Muscle layer of duodenum (tissue), 2 donors: ENCODE results near the gene CALB2.

Experiments
- H3K27ac ChIP-seq: one replicate; pipeline ENCODE4 v1.7.0; 2013; ENCODE audit warnings: mild to moderate bottlenecking, low read length
- H3K27me3 ChIP-seq: one replicate; pipeline ENCODE4 v1.7.0; 2013; ENCODE audit warnings: low read depth, mild to moderate bottlenecking, control low read depth, low read length
- H3K36me3 ChIP-seq, 2 donors: one replicate each; pipeline ENCODE4 v1.7.0; 2013; ENCODE audit warnings: low read length in 2 of 2, control low read depth in 1 of 2, mild to moderate bottlenecking in 1 of 2; ENCODE audit not compliant: insufficient read depth in 2 of 2, control insufficient read depth in 1 of 2
- H3K4me1 ChIP-seq, 2 donors: one replicate each; pipeline ENCODE4 v1.7.0; 2013; ENCODE audit warnings: low read length in 2 of 2, mild to moderate bottlenecking in 2 of 2, control low read depth in 1 of 2, moderate library complexity in 1 of 2; ENCODE audit not compliant: insufficient read depth in 2 of 2, control insufficient read depth in 1 of 2
- H3K4me3 ChIP-seq, 2 donors: one replicate each; pipeline ENCODE4 v1.7.0; 2013; ENCODE audit warnings: low read length in 2 of 2, low read depth in 1 of 2, mild to moderate bottlenecking in 1 of 2
- H3K9me3 ChIP-seq, 2 donors: one replicate each; pipeline ENCODE4 v1.7.0; 2013; ENCODE audit warnings: low read length in 2 of 2, control low read depth in 1 of 2, mild to moderate bottlenecking in 1 of 2; ENCODE audit not compliant: control insufficient read depth in 1 of 2
- donor health status: healthy.

The CALB2 gene

DNA sequence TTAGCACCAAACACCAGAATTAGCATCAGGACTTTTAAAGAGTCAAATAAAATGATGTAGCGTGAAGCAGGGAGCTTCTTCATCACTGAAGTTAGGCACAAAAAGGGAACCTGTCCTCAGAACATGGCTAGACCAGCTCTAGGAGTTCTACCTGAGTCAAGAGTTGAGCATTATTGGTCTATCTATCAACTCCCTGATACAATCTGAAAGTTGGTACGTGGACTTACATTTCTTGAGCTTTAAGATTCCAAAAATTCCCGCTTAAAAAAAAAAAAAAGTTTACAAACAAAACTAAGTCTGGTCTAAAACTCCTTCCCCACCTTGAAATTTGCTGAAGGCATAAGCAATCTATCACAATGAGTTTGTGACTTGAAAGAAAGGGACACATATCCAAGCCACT, 71.1 kb downstream of the CALB2 start:
- no peaks in the 10 kb centered on the region for H3K4me1 ChIP-seq
- peaks cover 7% of the 10 kb centered on the region for H3K27me3 ChIP-seq

DNA sequence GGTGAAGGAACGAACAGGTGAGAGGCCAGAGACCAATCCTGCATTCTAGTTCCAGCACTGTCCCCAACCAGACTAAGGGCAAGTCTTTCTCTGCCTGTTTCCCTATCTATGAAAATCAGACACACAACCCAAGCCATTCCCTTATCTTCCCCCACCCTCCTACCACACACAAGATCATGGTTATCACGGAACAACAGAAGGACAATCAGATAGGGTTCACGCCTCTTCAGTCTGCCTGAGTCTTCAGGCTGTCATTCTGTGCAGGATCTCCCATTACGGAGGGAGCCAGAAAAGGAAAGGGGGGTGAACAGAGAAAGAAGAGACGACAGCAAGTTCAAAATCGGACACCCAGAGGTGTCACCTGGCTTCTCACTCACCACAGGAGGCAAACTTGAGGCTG, 72.2 kb downstream of the CALB2 start:
- Histone ChIP-seq H3K4me1 (no peaks in the 10 kb centered on the region), H3K27me3 (peaks cover 7% of the 10 kb centered on the region), H3K4me3 (no peak overlapping the region), H3K27ac (no peak overlapping the region), H3K36me3 (no peaks in the 10 kb centered on the region), H3K9me3 (peaks cover 0 to 6% of the 10 kb centered on the region in 2 donors)

More for the DNA sequence above, 71.1 kb downstream of the CALB2 start:
- H3K9me3 ChIP-seq = peaks cover 0 to 6% of the 10 kb centered on the region in 2 donors
- no peak overlapping the region for H3K27ac ChIP-seq
- no peak overlapping the region for H3K4me3 ChIP-seq
- no peaks in the 10 kb centered on the region for H3K36me3 ChIP-seq

- Histone ChIP-seq H3K27ac (no peak overlapping the region), H3K27me3 (peaks cover 7% of the 10 kb centered on the region)
These were observed 72.7 kb downstream of the CALB2 start for GRCh38 chr16:71431176-71431575.

DNA sequence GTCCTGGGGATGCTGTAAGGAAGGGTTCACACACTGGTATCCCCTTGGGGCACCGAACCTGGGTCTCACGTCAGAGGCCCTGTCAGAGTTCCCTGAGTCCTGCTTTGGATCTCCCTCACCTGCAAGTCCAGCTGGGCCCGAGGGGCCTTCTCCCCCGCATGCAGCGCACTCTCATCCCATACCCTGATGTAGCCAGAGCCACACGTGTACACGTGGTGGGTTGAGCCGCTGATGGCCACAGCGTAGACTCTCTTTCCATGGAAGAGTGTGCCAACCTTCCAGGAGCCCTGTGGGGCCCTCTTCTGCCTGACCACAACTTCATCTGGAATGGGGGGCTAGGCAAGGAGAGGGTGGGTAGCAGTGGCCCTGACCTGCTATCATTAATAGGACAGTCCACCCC, 73.5 kb downstream of the CALB2 start:
- no peaks in the 10 kb centered on the region for H3K36me3 ChIP-seq
- peaks cover 1% of the 10 kb centered on the region for H3K27me3 ChIP-seq
- H3K4me1 ChIP-seq = no peaks in the 10 kb centered on the region
- no peak overlapping the region for H3K27ac ChIP-seq
- no peak overlapping the region for H3K4me3 ChIP-seq
- peaks cover 0 to 6% of the 10 kb centered on the region in 2 donors for H3K9me3 ChIP-seq

More at GRCh38 chr16:71431176-71431575, 72.7 kb downstream of the CALB2 start:
- Histone ChIP-seq H3K4me3 (no peak overlapping the region), H3K36me3 (no peaks in the 10 kb centered on the region), H3K4me1 (no peaks in the 10 kb centered on the region), H3K9me3 (peaks cover 0 to 6% of the 10 kb centered on the region in 2 donors)

- H3K36me3 ChIP-seq = no peaks in the 10 kb centered on the region
- H3K4me1 ChIP-seq = no peaks in the 10 kb centered on the region
- H3K9me3 ChIP-seq = peaks cover 0 to 6% of the 10 kb centered on the region in 2 donors
- no peak overlapping the region for H3K4me3 ChIP-seq
- no peaks in the 10 kb centered on the region for H3K27me3 ChIP-seq
- H3K27ac ChIP-seq = no peak overlapping the region
These were observed 74.4 kb downstream of the CALB2 start for GRCh38 chr16:71432906-71433305.

DNA sequence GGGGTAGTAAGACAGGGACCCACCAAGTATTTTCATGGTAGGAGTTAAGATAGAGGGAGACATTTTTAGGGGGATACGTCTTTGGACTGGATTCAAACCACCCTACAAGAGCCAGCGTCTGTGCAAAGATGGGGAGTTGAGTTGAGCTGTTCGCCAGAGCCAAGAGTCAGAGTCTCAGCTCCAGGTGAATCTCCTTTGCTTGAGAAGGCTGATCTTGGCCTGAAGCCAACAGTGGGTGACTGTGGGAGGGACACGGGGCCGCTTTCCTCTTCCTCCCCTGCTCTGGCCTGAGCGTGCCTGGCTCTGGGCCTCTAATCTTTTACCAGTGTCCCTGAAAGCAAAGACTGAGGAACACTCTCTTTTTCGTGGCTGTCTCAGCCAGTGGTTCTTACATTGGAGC, 78.0 kb downstream of the CALB2 start:
- H3K9me3 ChIP-seq = peaks cover 0 to under 1% of the 10 kb centered on the region in 2 donors
- H3K36me3 ChIP-seq = no peaks in the 10 kb centered on the region
- no peaks in the 10 kb centered on the region for H3K4me1 ChIP-seq
- H3K27me3 ChIP-seq = no peaks in the 10 kb centered on the region
- H3K27ac ChIP-seq = no peak overlapping the region
- H3K4me3 ChIP-seq = no peak overlapping the region

GRCh38 chr16:71439523-71439922, 81.0 kb downstream of the CALB2 start:
- no peak overlapping the region for H3K4me3 ChIP-seq
- no peaks in the 10 kb centered on the region for H3K36me3 ChIP-seq
- no peaks in the 10 kb centered on the region for H3K4me1 ChIP-seq
- no peaks in the 10 kb centered on the region for H3K27me3 ChIP-seq
- peaks cover 0 to 30% of the 10 kb centered on the region in 2 donors for H3K9me3 ChIP-seq
- no peak overlapping the region for H3K27ac ChIP-seq
